ENCODE measurements around the gene PAIP1.

DNA sequence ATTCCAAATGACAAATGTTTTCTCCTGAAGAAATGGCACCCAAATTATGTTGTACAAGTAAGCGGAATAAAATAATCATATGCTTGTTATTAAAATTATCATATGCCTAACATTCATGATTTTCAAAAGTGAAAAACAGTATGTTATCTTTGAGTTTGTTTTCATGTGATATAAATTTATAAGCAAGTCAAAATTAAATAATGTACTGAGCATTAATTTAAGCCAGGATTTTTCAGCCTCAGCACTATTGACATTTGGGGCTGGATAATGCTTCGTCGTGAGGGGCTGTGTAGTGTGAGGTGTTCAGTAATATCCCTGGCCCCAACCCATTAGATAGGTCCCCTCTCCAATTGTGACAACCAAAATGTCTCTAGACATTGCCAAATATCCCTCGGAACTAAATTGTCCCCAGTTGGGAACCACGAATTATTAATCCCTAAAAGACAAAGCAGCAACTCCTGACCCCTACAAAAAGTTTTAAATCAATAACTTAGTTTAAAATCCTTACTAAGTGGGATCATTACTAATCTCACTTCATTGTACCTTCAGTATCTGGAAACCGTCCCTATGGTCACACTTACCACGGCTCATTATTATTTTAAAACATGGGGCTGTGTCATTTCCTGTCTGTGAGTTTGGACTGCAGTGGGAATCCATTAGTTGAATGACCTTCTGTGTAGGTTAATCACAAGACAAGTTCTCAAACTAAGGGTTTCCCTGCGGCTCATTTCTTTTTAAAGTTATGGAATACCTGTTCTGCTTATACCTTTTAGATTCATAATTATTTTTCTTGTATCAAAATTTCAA, 44.8 kb upstream of the PAIP1 start:
- TF ChIP-seq, protein P1, sequence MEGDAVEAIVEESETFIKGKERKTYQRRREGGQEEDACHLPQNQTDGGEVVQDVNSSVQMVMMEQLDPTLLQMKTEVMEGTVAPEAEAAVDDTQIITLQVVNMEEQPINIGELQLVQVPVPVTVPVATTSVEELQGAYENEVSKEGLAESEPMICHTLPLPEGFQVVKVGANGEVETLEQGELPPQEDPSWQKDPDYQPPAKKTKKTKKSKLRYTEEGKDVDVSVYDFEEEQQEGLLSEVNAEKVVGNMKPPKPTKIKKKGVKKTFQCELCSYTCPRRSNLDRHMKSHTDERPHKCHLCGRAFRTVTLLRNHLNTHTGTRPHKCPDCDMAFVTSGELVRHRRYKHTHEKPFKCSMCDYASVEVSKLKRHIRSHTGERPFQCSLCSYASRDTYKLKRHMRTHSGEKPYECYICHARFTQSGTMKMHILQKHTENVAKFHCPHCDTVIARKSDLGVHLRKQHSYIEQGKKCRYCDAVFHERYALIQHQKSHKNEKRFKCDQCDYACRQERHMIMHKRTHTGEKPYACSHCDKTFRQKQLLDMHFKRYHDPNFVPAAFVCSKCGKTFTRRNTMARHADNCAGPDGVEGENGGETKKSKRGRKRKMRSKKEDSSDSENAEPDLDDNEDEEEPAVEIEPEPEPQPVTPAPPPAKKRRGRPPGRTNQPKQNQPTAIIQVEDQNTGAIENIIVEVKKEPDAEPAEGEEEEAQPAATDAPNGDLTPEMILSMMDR (IDR thresholded peaks at IDR 0.05) = no peak
- TF ChIP-seq POLR2AphosphoS5 (IDR thresholded peaks at IDR 0.05) (no peak), POLR2A (IDR thresholded peaks at IDR 0.05) (no peak)
